HG02623 (cell line): ENCODE measurements around the gene ZNF385B.
A peak's percentile ranks its signal among the peaks of the same experiment; 100 is the strongest.
"Not testable (repeated sequence)": the region's sequence is repeated elsewhere in the genome, so short reads cannot be mapped to it uniquely, and the experiment has no call there.

ENCODE experiments used
- ATAC-seq: cut with Tn5 transposase; IDR thresholded peaks from one replicate; pipeline ENCODE4 v1.9.1; 2021; ENCODE audit warnings: moderate library complexity; ENCODE audit not compliant: unreplicated experiment

The ZNF385B gene

GRCh38 chr2:179513181-179513580 lies 348.2 kb downstream of the ZNF385B start:
- ATAC-seq = no peak

- ATAC-seq = no peak
Observed at GRCh38 chr2:179512281-179513035, 349.0 kb downstream of the ZNF385B start.

DNA sequence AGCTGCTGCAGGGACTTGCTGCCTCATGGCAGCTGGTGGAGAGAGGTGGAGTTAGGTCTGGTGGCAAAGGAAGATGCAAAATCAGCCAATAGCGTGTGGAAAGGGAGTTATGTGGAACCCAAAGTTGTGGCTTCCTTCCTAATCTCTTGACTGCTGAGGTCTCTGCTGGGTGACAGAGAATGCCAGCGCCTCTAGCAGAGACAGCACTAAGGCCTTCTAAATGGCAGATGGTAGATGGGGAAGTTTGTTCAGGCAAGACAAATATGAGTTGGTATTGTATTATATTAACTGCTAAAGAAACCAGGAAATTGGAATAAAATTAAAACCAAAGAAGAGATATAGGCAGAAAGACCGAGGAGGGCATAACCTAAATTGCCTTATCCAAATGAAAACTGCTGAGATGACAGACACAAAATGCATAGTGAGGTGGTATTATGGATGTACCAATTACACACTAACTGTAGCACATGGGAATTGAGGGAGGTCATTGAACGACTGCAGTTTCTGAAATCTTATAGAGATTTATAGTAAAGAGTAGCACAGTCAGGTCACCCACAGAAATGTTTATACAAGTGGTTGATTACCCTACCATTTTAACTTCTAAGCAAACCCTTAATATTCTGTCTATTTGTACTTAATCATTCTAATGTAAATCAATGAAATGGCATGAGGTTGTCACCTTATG lies 350.2 kb downstream of the ZNF385B start:
- no peak for ATAC-seq

DNA sequence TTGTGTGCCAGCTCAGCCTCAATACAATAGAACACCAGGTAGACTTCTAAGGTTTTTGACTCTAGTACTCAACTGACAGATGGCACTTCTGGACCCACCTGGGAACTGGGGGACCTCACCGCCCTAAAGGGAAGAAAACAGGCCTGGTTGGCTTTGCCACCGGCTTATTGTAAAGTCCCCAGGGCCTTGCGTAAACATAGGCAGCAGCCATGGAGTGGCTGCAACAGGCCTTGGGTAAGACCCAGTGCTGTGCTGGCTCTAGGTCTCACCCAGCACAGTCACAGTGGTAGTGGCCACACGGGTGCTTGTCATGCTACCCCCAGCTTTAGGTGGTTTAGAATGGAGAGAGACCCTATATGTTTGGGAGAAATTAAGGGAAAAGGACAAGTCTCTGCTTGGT lies 366.1 kb downstream of the ZNF385B start:
- ATAC-seq = no peak

DNA sequence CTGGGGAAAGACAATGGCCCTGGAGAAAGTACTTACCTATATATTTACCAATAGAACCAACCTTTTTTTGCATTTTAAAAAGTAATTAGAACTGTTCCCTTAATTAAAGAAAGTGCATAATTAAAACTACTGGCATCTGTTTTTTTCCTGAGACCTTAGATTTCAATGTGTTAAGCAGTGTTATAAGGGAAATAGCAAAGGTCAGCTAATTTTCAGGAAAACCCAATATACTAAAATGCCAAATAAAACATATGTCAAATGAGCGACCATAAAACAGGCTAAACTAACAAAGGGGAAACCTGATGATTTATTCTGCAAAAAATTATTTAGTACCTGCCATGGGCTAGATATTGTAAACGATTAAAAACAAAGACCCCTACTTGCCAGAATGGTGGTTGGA lies 372.8 kb downstream of the ZNF385B start:
- ATAC-seq = no peak

GRCh38 chr2:179487010-179487731 lies 374.2 kb downstream of the ZNF385B start:
- ATAC-seq = no peak

DNA sequence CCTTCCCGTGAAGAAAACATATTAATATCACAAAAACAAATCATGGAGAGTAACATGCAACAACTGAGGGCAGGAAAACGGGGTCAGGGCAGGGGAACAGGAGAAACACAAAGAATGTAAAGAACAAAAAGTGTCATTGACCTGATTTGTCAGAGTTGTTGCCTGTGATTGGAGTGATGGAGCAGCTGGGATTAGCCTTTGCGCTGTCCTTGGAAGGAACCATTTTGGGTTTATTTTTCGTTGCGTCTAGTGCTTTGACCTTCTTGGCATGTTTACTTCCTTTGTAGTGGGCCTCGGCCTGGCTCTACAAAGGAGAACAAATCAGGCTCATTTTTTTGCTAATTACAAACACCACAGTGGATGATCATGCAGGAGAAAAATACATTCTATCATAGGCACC lies 378.3 kb downstream of the ZNF385B start:
- no peak for ATAC-seq

- ATAC-seq = no peak
Observed at GRCh38 chr2:179479947-179480346, 381.5 kb downstream of the ZNF385B start.

- no peak for ATAC-seq
Observed at GRCh38 chr2:179478771-179479170, 382.6 kb downstream of the ZNF385B start.

DNA sequence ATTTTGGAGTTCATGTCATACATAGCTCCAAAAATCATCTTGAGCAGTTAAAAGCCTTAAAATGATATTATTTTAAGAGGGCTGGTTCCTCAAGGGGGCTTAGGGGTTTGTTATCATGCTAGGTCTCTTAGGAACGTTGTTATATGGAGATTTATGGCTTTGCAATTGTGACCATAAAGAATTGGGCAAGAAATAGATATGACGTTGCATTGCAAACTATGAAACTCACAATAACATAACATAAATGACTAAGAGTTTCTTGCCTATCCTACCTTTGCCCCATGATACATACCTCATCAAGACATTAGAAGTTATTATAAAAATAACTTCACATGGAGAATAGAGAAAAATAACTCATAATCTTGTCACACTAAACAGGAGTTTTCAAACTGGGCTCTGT lies 390.4 kb downstream of the ZNF385B start:
- ATAC-seq = no peak

GRCh38 chr2:179470089-179470488 lies 391.3 kb downstream of the ZNF385B start:
- ATAC-seq = no peak

DNA sequence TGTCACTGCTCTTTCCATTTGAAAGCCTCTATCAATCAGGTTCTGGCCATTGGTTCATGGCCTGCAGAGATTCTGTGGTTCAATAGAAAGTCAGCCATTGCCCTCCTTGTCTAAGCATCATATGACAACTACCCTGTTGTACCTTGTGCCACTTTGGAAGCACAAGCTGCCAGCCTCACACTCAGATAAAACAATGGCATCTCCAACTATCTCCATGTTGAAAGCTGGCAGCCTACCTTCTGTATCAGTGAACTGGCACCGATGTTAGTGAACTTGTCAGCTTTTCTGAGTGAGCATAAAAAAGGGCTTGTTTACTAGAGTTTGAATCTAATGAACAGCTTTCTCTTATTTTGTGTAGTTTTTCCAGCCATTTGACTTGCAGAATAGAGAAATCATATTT lies 393.5 kb downstream of the ZNF385B start:
- no peak for ATAC-seq

- no peak for ATAC-seq
Observed at GRCh38 chr2:179467111-179467510, 394.3 kb downstream of the ZNF385B start.

DNA sequence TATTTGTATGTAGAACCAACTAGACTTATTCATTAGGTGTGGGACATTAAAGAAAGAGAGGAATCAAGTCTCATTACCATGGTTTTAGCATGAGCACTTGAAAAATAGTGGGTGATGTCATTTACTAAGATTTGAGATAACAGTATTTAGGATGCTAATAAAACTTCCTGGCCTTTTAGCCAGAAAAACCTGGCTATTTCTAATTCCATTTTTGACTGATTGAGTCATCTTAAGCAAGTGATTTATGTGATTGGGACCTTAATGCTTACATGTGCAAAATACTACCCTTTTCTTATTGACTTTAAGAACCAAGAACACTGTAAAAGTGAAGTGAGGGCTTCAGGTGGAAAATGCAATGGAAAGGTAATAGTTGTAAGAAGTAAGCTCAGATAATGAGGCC lies 400.0 kb downstream of the ZNF385B start:
- ATAC-seq = no peak

DNA sequence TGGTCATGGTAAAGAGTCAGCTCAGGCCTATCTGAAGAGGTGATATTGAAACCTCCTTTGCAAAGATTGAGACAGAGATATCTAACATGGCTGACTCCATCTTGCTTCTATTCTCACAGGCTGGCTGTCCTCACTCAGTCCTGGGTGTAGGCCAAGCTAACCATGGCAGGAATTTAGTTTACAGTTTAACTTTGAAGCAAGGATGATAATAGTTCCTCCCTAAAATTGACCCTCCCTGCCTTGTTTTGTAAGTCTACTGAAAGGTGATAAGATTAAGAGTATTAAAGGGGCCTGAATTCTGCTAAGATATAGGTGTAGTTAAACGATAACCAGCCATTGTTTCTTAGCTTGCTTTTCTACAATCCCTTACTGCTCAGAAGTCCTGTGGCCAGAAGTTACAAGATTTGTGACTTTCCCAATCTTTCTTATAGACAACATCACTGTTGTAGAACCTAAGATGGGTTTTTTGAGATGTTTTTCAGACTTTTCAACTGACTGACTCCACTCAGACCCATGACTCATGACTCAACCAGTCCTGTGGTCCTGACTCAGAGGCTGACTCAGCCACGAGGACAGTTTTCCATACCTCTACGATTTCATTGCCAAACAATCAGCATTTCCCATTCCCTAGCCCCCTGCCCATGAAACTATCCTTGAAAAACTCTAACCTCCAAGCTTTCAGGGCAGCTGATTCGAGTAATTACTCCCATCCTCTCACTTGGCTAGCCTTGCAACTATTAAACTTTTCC lies 401.1 kb downstream of the ZNF385B start:
- ATAC-seq = no peak

- not testable (repeated sequence) for ATAC-seq
Observed at GRCh38 chr2:179458113-179458512, 403.3 kb downstream of the ZNF385B start.

DNA sequence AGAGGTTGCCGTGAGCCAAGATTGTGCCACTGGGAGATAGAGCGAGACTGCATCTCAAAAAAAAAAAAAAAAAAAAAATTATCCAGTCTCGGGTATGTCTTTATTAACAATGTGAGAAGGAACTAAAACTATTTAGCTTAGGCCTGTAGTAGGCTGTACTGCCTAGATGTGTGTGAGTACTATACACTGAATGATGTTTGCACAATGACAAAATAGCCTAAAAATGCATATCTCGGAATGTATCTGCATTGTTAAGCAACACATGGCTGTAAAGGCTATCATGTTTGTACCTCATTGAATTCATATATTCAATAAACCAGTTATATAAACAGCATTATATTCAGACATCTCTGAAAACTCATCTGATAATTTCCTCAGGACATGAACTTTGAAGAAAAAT lies 405.6 kb downstream of the ZNF385B start:
- ATAC-seq = no peak

DNA sequence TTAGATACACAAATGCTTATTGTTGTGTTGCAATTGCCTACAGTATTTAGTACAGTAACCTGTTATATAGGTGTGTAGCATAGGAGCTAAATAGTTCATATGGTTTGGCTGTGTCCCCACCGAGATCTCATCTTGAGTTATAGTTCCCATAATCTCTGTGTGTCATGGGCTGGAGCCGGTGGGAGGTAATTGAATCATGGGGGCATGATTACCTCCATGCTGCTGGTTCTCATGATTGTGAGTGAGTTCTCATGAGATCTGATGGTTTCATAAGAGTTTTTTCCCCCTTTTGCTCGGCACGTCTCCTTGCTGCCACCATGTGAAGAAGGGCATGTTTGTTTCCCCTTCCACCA lies 406.3 kb downstream of the ZNF385B start:
- no peak for ATAC-seq

GRCh38 chr2:179454443-179455171 lies 406.8 kb downstream of the ZNF385B start:
- ATAC-seq = no peak

DNA sequence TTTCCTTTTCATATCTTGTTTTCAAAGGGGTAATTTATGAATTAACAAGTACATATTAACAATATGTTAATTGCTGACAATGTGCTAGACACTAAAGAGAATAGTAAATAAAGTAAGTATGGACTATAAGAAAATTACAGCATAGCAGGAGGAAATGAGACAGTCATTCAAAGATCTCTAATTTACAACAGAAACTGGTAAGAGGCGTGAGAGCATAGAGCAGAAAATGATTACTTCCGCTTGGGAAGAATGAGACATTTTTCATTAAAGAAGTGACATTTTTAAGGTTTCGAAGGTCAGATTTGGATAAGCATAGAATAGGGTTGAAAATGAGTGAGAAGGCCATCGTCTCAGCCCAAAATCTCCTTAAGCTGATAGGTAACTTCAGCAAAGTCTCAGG lies 412.4 kb downstream of the ZNF385B start:
- peak; percentile 64 for ATAC-seq
